Mesendoderm (in vitro differentiated cells): ENCODE measurements around the gene PPFIA2.

Experiments
- DNase-seq: peaks from one replicate; pipeline ENCODE4 v3.0.0; 2013
- H2AK5ac ChIP-seq: 2 replicates; pipeline ENCODE4 v1.6.1; 2013; ENCODE audit warnings: low read length, inconsistent platforms
- H2BK120ac ChIP-seq: 2 replicates; pipeline ENCODE4 v1.6.1; 2013; ENCODE audit warnings: low read depth, mild to moderate bottlenecking, low read length, moderate library complexity, mixed read lengths
- H2BK15ac ChIP-seq: replicated peaks from 2 replicates; pipeline ENCODE4 v1.6.1; 2013; ENCODE audit warnings: low read depth, mild to moderate bottlenecking, moderate library complexity
- H2BK5ac ChIP-seq: 2 replicates; pipeline ENCODE4 v1.6.1; 2013; ENCODE audit warnings: low read length, inconsistent platforms
- H3K18ac ChIP-seq: 2 replicates; pipeline ENCODE4 v1.6.1; 2013; ENCODE audit warnings: mild to moderate bottlenecking, low read length, mixed read lengths
- H3K23ac ChIP-seq: one replicate; pipeline ENCODE4 v1.6.1; 2013; ENCODE audit warnings: low read length
- H3K27ac ChIP-seq: 2 replicates; pipeline ENCODE4 v1.5.1; 2013; ENCODE audit warnings: low read depth, mild to moderate bottlenecking, inconsistent platforms, low read length, moderate library complexity
- H3K27me3 ChIP-seq: 2 replicates; pipeline ENCODE4 v1.6.1; 2013; ENCODE audit warnings: low read length, control low read depth, mild to moderate bottlenecking, inconsistent platforms; ENCODE audit not compliant: insufficient read depth, poor library complexity
- H3K36me3 ChIP-seq: 2 replicates; pipeline ENCODE4 v1.6.1; 2013; ENCODE audit warnings: low read length, inconsistent platforms; ENCODE audit not compliant: control insufficient read depth, insufficient read depth
- H3K4ac ChIP-seq: one replicate; pipeline ENCODE4 v1.6.1; 2013; ENCODE audit warnings: low read depth, mild to moderate bottlenecking, low read length, moderate library complexity
- H3K4me1 ChIP-seq: 2 replicates; pipeline ENCODE4 v1.6.1; 2013; ENCODE audit warnings: low read depth, low read length, inconsistent platforms; ENCODE audit not compliant: control insufficient read depth
- H3K4me2 ChIP-seq: 2 replicates; pipeline ENCODE4 v1.6.1; 2013; ENCODE audit warnings: low read length
- H3K4me3 ChIP-seq: 2 replicates; pipeline ENCODE4 v1.5.1; 2013; ENCODE audit warnings: mild to moderate bottlenecking, low read length
- H3K56ac ChIP-seq: one replicate; pipeline ENCODE4 v1.6.1; 2013; ENCODE audit warnings: low read length
- H3K79me1 ChIP-seq: 2 replicates; pipeline ENCODE4 v1.6.1; 2013; ENCODE audit warnings: low read length, inconsistent platforms
- H3K79me2 ChIP-seq: 2 replicates; pipeline ENCODE4 v1.6.1; 2013; ENCODE audit warnings: mild to moderate bottlenecking, low read length; ENCODE audit not compliant: control insufficient read depth, insufficient read depth
- H3K9ac ChIP-seq: 2 replicates; pipeline ENCODE4 v1.6.1; 2013; ENCODE audit warnings: low read length, inconsistent platforms
- H4K5ac ChIP-seq: one replicate; pipeline ENCODE4 v1.6.1; 2013; ENCODE audit warnings: low read length
- H4K8ac ChIP-seq: one replicate; pipeline ENCODE4 v1.6.1; 2013; ENCODE audit warnings: low read depth, mild to moderate bottlenecking, control low read depth, low read length, moderate library complexity
- WGBS: extraction: QIAGEN DNeasy Blood & Tissue Kit; methylation state at CpG from one replicate; pipeline ENCODE4 v1.1.7; 2013; ENCODE audit warnings: low lambda C conversion rate, missing lambda C conversion rate; ENCODE audit not compliant: insufficient coverage; ENCODE audit errors: extremely low coverage; 5-methylcytosine and 5-hydroxymethylcytosine counted together

Gene PPFIA2

GRCh38 chr12:81400024-81400423 is 359.1 kb downstream of the PPFIA2 start:
- H2BK15ac ChIP-seq = no peak overlapping the region
- H3K4ac ChIP-seq = no peak overlapping the region
- H2BK120ac ChIP-seq = no peak overlapping the region
- H3K9ac ChIP-seq = no peak overlapping the region
- no peaks in the 10 kb centered on the region for H3K27me3 ChIP-seq
- no peak overlapping the region for H2AK5ac ChIP-seq
- H3K79me2 ChIP-seq = no peaks in the 10 kb centered on the region
- H4K5ac ChIP-seq = no peak overlapping the region
- no peak overlapping the region for H3K56ac ChIP-seq
- H3K36me3 ChIP-seq = no peaks in the 10 kb centered on the region
- no peak for DNase-seq
- no peak overlapping the region for H3K18ac ChIP-seq
- no peak overlapping the region for H3K23ac ChIP-seq
- no peak overlapping the region for H3K27ac ChIP-seq
- H3K4me1 ChIP-seq = no peaks in the 10 kb centered on the region
- WGBS = no CpG with 5 or more reads among the region's 1 CpG
- H2BK5ac ChIP-seq = no peak overlapping the region
- H3K4me3 ChIP-seq = no peak overlapping the region
- H4K8ac ChIP-seq = no peak overlapping the region
- no peak overlapping the region for H3K4me2 ChIP-seq
- H3K79me1 ChIP-seq = no peaks in the 10 kb centered on the region

- H3K79me1 ChIP-seq = no peaks in the 10 kb centered on the region
- no peak overlapping the region for H2BK5ac ChIP-seq
- H3K56ac ChIP-seq = no peak overlapping the region
- no peaks in the 10 kb centered on the region for H3K27me3 ChIP-seq
- no peak overlapping the region for H2AK5ac ChIP-seq
- H4K5ac ChIP-seq = no peak overlapping the region
- no peak overlapping the region for H3K27ac ChIP-seq
- H3K4ac ChIP-seq = no peak overlapping the region
- H2BK120ac ChIP-seq = no peak overlapping the region
- H2BK15ac ChIP-seq = no peak overlapping the region
- no peak overlapping the region for H3K4me3 ChIP-seq
- H3K4me1 ChIP-seq = no peaks in the 10 kb centered on the region
- no peak overlapping the region for H4K8ac ChIP-seq
- no peak overlapping the region for H3K9ac ChIP-seq
- no peak overlapping the region for H3K23ac ChIP-seq
- no peaks in the 10 kb centered on the region for H3K79me2 ChIP-seq
- H3K18ac ChIP-seq = no peak overlapping the region
- no CpG with 5 or more reads among the region's 3 CpGs for WGBS
- H3K4me2 ChIP-seq = no peak overlapping the region
- H3K36me3 ChIP-seq = no peaks in the 10 kb centered on the region
- peak; percentile 83 for DNase-seq
Observed at GRCh38 chr12:81395431-81395830, 363.7 kb downstream of the PPFIA2 start.

GRCh38 chr12:81389550-81390099 is 369.5 kb downstream of the PPFIA2 start:
- H3K79me1 ChIP-seq = no peaks in the 10 kb centered on the region
- H3K27ac ChIP-seq = no peak overlapping the region
- H3K56ac ChIP-seq = no peak overlapping the region
- H3K36me3 ChIP-seq = no peaks in the 10 kb centered on the region
- H2BK5ac ChIP-seq = no peak overlapping the region
- H3K18ac ChIP-seq = no peak overlapping the region
- H2AK5ac ChIP-seq = no peak overlapping the region
- H3K9ac ChIP-seq = no peak overlapping the region
- H4K8ac ChIP-seq = no peak overlapping the region
- H2BK120ac ChIP-seq = no peak overlapping the region
- H2BK15ac ChIP-seq = no peak overlapping the region
- no peak overlapping the region for H3K4me3 ChIP-seq
- H3K4me1 ChIP-seq = no peaks in the 10 kb centered on the region
- H3K79me2 ChIP-seq = no peaks in the 10 kb centered on the region
- H3K27me3 ChIP-seq = no peaks in the 10 kb centered on the region
- no CpG with 5 or more reads among the region's 7 CpGs for WGBS
- no peak overlapping the region for H3K4ac ChIP-seq
- DNase-seq = no peak
- no peak overlapping the region for H3K23ac ChIP-seq
- H4K5ac ChIP-seq = no peak overlapping the region
- no peak overlapping the region for H3K4me2 ChIP-seq

- no peaks in the 10 kb centered on the region for H3K36me3 ChIP-seq
- H3K4me2 ChIP-seq = no peak overlapping the region
- no peaks in the 10 kb centered on the region for H3K79me2 ChIP-seq
- no peak overlapping the region for H3K9ac ChIP-seq
- no peak overlapping the region for H2BK120ac ChIP-seq
- H3K23ac ChIP-seq = no peak overlapping the region
- no peaks in the 10 kb centered on the region for H3K27me3 ChIP-seq
- H4K8ac ChIP-seq = no peak overlapping the region
- no CpG with 5 or more reads among the region's 1 CpG for WGBS
- H3K56ac ChIP-seq = no peak overlapping the region
- H3K18ac ChIP-seq = no peak overlapping the region
- no peak overlapping the region for H3K27ac ChIP-seq
- no peak overlapping the region for H2AK5ac ChIP-seq
- H3K4ac ChIP-seq = no peak overlapping the region
- H2BK15ac ChIP-seq = no peak overlapping the region
- no peak overlapping the region for H4K5ac ChIP-seq
- H3K4me3 ChIP-seq = no peak overlapping the region
- H3K4me1 ChIP-seq = no peaks in the 10 kb centered on the region
- no peak for DNase-seq
- H2BK5ac ChIP-seq = no peak overlapping the region
- H3K79me1 ChIP-seq = no peaks in the 10 kb centered on the region
Observed at GRCh38 chr12:81386101-81386500, 373.0 kb downstream of the PPFIA2 start.

GRCh38 chr12:81381951-81382350 is 377.2 kb downstream of the PPFIA2 start:
- no peak overlapping the region for H3K9ac ChIP-seq
- no peak overlapping the region for H2BK5ac ChIP-seq
- H3K4me1 ChIP-seq = no peaks in the 10 kb centered on the region
- no peak overlapping the region for H3K4me3 ChIP-seq
- no peaks in the 10 kb centered on the region for H3K27me3 ChIP-seq
- H3K27ac ChIP-seq = no peak overlapping the region
- H2AK5ac ChIP-seq = no peak overlapping the region
- no peak overlapping the region for H4K5ac ChIP-seq
- H3K36me3 ChIP-seq = no peaks in the 10 kb centered on the region
- no peak overlapping the region for H3K23ac ChIP-seq
- no CpG with 5 or more reads among the region's 1 CpG for WGBS
- H2BK120ac ChIP-seq = no peak overlapping the region
- no peak overlapping the region for H3K4ac ChIP-seq
- no peaks in the 10 kb centered on the region for H3K79me2 ChIP-seq
- H3K18ac ChIP-seq = no peak overlapping the region
- H3K79me1 ChIP-seq = no peaks in the 10 kb centered on the region
- no peak overlapping the region for H2BK15ac ChIP-seq
- H3K4me2 ChIP-seq = no peak overlapping the region
- no peak overlapping the region for H3K56ac ChIP-seq
- no peak overlapping the region for H4K8ac ChIP-seq
- no peak for DNase-seq

GRCh38 chr12:81378601-81379285 is 380.4 kb downstream of the PPFIA2 start:
- Histone ChIP-seq H4K8ac (no peak overlapping the region), H3K4ac (no peak overlapping the region), H3K23ac (no peak overlapping the region), H3K79me2 (no peaks in the 10 kb centered on the region), H3K56ac (no peak overlapping the region), H3K4me2 (no peak overlapping the region), H3K79me1 (no peaks in the 10 kb centered on the region), H3K9ac (no peak overlapping the region), H2BK5ac (no peak overlapping the region), H3K4me3 (no peak overlapping the region), H3K18ac (no peak overlapping the region), H2BK120ac (no peak overlapping the region), H4K5ac (no peak overlapping the region), H3K4me1 (no peaks in the 10 kb centered on the region), H2BK15ac (no peak overlapping the region), H3K27ac (no peak overlapping the region), H3K36me3 (no peaks in the 10 kb centered on the region), H3K27me3 (no peaks in the 10 kb centered on the region), H2AK5ac (no peak overlapping the region)
- WGBS = no CpG with 5 or more reads among the region's 4 CpGs
- DNase-seq = no peak
